ENCODE results near the gene GDPD5.

GRCh38 chr11:75562048-75562835 is 36.5 kb upstream of the GDPD5 start, which contains the start of gene SERPINH1:
- TF ChIP-seq CTCF (IDR thresholded peaks at IDR 0.05) (peak in 2 of 6 experiments; percentile 9 to 13), EP300 (IDR thresholded peaks at IDR 0.05) (peak in 1 of 4 donors; percentile 15), POLR2AphosphoS5 (IDR thresholded peaks at IDR 0.05) (peak; percentile 86 to 91)
